Epithelial cell of esophagus (primary cell): ENCODE measurements around the gene ARMH3.

Source experiments
- DNase-seq: peaks from one replicate; pipeline ENCODE4 v3.0.0; 2010; ENCODE audit warnings: low read depth
- H3K4me3 ChIP-seq: 2 replicates; pipeline ENCODE4 v1.5.1; 2011; ENCODE audit warnings: mild to moderate bottlenecking, low read length, control low read depth
- CTCF ChIP-seq: IDR thresholded peaks from 2 replicates; pipeline ENCODE4 v1.5.1; 2011; ENCODE audit warnings: low read depth, mild to moderate bottlenecking, low read length, control low read depth, inconsistent platforms; ENCODE audit not compliant: insufficient read depth; ENCODE audit errors: missing control alignments

ARMH3 gene

DNA sequence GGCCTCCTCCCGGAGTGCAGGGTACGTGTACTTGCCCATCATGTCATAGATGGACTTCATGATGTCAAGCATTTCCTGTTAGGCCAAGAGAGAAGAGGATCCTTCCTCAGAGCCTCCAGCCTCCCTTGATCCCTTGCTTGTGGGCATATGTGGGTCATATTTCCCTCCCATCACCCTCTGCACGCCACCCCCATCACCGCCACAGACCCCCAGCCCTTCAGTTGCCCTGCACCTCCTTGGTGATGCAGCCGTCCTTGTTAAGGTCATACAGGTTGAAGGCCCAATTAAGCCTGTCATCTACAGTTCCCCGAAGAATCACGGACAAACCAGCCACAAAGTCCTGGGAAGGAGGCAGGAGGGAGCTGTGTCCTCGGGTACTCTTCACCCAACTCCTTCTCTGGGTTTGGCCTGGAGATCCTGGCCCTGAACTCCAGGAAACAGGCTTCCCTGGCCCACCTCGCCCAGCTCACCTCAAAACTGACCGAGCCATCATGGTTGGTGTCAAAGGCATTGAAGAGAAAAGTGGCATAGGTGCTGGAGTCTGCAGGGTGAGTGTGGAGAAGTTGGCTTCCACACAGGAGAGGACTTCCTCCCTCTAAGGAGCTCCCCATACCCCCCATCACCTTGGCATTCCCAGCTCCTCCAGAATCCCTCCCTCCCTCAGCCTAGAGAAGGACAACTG is 227.9 kb downstream of the ARMH3 start:
- TF ChIP-seq CTCF, result no peak
- H3K4me3 ChIP-seq, result no peak overlapping the region
- no peak for DNase-seq

DNA sequence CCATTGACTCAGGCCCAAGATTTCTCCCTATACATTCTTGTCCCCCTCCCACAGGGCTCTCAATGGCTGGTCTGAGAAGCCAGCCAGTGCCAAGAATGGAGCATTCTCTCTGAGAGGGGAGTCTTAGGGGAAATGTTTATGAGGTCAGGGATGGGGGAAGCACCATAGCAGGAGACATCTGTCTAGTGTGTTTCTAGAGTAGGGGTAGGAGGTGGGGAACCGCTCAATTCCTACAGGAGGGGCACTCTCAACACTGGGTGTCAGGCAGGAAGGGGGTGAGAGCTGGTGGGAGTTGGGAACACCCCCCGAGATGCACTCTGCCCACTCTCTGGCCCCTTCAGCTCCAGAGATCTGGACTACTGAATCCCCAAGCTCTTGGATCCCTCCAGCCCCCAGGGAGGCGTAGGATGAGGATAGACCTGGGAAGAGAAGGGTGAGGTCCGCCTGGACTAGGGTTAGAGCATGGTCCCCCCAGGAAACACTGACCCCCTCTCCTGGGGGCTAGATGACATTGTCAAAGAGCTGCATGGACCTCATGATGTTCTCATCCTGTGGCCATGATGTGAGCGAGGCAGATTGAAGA is 229.0 kb downstream of the ARMH3 start:
- no peak for TF ChIP-seq CTCF
- no peak for DNase-seq

DNA sequence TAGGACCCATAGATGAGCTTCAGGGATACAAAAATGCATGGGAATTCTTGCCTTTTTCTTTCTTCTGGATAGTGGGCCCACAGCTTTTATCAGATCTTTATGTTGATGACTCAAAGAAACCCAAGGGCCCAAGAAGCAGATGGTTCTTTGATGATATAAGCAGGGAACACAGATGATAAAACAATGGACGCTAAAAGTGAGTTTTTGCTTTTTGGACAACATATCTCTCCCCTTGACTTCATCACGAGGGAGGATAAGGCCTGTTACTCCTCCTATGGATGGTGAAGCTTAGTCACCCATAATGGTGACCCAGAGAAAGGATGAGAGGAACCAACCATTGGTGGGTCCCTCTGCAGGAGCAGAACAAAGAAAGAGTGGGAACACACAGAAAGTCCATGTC is 231.2 kb downstream of the ARMH3 start:
- no peak overlapping the region for H3K4me3 ChIP-seq
- DNase-seq, result no peak
- no peak for TF ChIP-seq CTCF

More for the DNA sequence above, 229.0 kb downstream of the ARMH3 start:
- H3K4me3 ChIP-seq, result no peak overlapping the region

GRCh38 chr10:101818872-101819633 is 236.9 kb downstream of the ARMH3 start:
- DNase-seq, result peak; percentile 58
- no peak for TF ChIP-seq CTCF
- peak overlapping the region; percentile 49 for H3K4me3 ChIP-seq

DNA sequence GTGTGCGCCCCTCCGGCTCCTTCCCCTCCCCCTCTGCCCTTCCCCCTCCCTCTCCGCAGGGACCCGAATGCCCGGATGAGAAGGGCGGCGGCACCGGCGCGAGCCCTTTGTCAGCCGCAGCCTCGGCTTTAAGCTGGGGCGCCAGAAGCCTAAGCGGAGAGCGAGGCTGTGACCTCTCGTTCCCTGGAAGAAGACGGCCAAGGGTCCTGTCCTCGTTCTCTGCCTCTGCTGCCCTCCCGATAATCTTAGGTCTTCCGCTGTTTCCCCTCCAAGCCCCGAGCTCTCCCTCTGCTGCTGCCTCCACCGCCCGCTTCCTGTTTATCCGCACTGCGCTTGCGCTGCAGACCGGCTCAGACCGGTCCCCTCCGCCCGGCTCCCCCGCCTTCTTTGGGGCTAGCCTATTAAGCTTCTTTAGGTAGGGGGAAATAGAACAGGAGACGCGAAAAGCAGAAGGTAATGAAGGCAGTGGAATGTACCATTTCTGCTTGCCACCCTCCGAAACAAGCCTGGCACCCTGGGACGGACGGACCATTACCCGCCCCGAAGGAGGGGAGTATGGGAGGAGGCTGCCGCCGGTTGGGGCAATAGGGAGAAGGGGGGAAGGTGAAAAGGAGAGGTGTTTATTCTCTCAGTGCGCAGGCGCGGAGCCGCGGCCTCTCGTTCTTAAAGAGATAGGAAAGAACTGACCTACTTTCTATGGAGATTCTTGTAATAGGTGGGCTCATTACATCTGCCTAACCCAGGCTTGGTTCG is 237.7 kb downstream of the ARMH3 start, which contains the start of gene OGA:
OGA (minus strand) TSS at position 326 of the 753 bp plus-strand sequence. CDS start 422 bp downstream, outside the sequence.
- TF ChIP-seq CTCF, result no peak
- DNase-seq, result peak; percentile 100
- peak within 1 kb of the TSS; percentile 95 for H3K4me3 ChIP-seq

GRCh38 chr10:101817337-101818118 is 238.4 kb downstream of the ARMH3 start:
- DNase-seq, result peak; percentile 97
- TF ChIP-seq CTCF, result no peak
- peak overlapping the region; percentile 95 for H3K4me3 ChIP-seq
